NB4 (cell line): Measurements from ENCODE around the gene EMC1.

Experiments
- POLR2A ChIP-seq: IDR thresholded peaks from 2 replicates; pipeline ENCODE4 v1.6.1; 2011; ENCODE audit warnings: mild to moderate bottlenecking; ENCODE audit not compliant: insufficient read length; ENCODE audit errors: extremely low read depth
- TF ChIP-seq, protein P1 (sequence below): IDR thresholded peaks from one replicate; pipeline ENCODE4 v1.5.1; 2012; ENCODE audit warnings: low read depth, low read length
- TF ChIP-seq, protein P2 (sequence below): IDR thresholded peaks from 2 replicates; pipeline ENCODE4 v1.6.1; 2011; ENCODE audit warnings: low read depth, low read length

DNA sequence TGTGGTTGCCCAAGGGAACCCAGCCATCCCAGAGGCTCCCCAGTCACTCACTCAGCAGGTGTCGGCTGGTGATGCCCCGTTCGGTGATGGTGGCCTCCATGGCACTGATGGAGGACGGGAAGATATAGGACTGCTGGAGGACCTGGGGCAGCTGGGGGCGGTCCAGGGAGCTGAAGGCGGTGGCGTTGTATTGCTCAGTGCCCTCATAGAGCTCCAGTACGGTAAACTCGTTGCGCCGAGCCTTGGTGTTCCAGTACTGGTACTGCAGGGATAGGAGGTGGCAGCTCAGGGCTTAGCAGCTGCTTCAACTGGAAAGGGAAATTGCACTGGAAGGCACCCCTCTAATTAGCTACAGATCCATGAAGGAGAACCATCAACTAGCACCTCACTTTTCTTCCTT, 28.8 kb downstream of the EMC1 start:
- TF ChIP-seq POLR2A = no peak
- TF ChIP-seq, protein P1, sequence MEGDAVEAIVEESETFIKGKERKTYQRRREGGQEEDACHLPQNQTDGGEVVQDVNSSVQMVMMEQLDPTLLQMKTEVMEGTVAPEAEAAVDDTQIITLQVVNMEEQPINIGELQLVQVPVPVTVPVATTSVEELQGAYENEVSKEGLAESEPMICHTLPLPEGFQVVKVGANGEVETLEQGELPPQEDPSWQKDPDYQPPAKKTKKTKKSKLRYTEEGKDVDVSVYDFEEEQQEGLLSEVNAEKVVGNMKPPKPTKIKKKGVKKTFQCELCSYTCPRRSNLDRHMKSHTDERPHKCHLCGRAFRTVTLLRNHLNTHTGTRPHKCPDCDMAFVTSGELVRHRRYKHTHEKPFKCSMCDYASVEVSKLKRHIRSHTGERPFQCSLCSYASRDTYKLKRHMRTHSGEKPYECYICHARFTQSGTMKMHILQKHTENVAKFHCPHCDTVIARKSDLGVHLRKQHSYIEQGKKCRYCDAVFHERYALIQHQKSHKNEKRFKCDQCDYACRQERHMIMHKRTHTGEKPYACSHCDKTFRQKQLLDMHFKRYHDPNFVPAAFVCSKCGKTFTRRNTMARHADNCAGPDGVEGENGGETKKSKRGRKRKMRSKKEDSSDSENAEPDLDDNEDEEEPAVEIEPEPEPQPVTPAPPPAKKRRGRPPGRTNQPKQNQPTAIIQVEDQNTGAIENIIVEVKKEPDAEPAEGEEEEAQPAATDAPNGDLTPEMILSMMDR = no peak
- TF ChIP-seq, protein P2, sequence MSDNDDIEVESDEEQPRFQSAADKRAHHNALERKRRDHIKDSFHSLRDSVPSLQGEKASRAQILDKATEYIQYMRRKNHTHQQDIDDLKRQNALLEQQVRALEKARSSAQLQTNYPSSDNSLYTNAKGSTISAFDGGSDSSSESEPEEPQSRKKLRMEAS = no peak
